Stimulated activated naive CD4-positive, alpha-beta T cell (primary cell): ENCODE measurements around the gene TUT7.
A peak's percentile ranks its signal among the peaks of the same experiment; 100 is the strongest.
"Not testable (repeated sequence)": the region's sequence is repeated elsewhere in the genome, so short reads cannot be mapped to it uniquely, and the experiment has no call there.

Experiments
- DNase-seq, 6 experiments: peaks; one replicate each; lab custom pipeline; 2025; lab: John Stamatoyannopoulos, UW

Gene TUT7

GRCh38 chr9:86354011-86354817 lies at the start of gene TUT7:
Gene TUT7, minus strand, starts transcription at chr9:86354410. Its CDS starts 1,211 bp downstream, at chr9:86353199.
- peak; percentile 86 to 95 (median 90) for DNase-seq

DNA sequence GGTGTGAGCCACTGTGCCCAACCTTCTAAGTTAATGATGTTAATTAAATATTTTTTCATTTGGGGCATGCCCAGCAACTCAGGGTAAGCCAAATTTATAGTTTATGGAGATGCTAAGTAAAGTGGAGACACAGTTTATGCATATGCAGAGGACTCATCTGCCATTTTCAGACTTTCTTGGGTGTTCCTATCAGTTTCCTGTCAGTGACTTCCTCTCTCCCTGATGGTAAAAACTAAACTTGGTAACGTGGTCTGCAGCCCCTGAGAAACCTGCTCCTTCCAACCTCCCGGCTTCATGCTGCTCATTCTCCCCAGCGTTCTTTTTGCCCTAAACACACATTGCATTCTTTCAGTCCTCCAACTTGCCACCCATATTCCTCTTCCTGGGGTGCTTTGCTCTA lies 48.4 kb upstream of the TUT7 start:
- DNase-seq, result no peak

DNA sequence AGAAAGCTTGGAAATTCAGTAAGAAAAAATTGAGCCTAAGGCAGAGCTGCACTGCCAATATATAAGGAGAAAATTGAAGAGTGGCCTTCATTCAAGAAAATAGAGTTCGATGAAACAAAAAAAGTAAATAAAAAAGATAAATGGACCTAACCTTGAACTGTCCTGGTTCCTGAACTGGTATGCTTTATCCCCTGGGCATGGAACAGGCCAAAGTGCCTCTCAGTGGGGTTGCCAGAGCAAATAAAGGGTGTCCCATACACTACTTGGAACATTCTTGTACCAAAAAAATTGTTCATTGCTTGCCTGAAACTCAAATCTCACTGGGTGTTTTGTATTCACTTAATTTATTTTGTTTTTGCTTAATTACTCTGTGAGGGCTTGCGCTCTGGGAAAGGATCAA lies 42.2 kb upstream of the TUT7 start:
- no peak for DNase-seq

DNA sequence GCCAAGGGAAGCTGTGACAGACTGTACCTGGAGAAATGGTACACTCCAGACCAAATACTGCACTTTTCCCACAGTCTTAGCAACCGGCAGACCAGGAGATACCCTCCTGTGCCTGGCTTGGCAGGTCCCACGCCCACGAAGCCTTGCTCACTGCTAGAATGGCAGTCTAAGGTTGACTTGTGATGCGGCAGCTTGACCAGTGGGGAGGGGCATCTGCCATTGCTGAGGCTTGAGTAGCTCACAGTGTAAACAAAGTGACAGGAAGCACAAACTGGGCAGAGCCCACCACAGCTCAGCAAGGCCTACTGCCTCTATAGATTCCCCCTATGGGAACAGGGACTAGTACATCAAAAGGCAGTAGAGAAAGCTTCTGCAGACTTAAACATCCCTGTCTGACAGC lies 36.0 kb upstream of the TUT7 start:
- not testable (repeated sequence) for DNase-seq

GRCh38 chr9:86389628-86390027 lies 35.4 kb upstream of the TUT7 start:
- no peak for DNase-seq

GRCh38 chr9:86387376-86387775 lies 33.2 kb upstream of the TUT7 start:
- no peak for DNase-seq

GRCh38 chr9:86383000-86383399 lies 28.8 kb upstream of the TUT7 start:
- DNase-seq, result not testable (repeated sequence)

DNA sequence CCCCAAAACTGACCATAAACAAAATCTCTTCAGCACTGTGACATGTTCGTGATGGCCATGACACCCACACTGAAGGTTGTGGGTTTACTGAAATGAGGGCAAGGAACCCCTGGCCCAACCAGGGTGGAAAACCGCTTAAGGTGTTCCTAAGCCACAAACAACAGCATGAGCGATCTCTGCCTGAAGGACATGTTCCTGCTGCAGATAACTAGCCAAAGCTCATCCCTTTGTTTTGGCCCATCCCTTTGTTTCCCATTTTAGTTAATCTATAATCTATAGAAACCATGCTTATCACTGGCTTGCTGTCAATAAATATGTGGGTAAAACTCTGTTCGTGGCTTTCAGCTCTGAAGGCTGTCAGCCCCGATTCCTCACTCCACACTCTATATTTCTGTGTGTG lies 21.8 kb upstream of the TUT7 start:
- DNase-seq, result no peak

GRCh38 chr9:86369810-86370209 lies 15.6 kb upstream of the TUT7 start:
- DNase-seq, result no peak

DNA sequence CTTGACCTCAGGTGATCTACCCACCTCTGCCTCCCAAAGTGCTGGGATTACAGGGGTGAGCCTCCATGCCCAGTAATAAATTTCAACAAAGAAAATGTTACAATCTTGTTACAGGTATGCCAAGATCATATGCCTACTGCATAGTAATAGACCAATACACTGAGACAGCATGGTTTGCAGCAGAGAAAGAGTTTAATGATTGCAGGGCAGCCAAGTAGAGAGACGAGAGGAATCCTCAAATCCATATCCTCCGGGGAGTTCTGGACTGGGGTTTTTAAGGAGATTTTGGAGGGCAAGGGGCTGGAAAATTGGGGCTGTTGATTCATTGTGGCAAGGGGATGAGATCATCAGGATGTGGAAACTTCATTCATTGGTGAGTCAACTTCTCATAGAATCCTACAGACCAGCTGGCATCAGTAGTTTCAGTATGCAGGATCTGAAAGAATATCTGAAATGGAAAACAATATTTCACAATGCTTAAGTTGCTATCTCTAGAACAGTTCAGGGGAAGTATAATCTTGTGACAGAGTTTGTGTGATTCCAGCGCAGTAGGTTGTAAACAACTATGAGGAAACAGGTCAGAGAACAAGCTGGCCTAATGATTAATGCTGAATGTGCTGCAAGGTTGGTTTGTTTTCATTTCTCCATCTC lies 14.8 kb upstream of the TUT7 start:
- DNase-seq, result no peak

- no peak for DNase-seq
Observed at GRCh38 chr9:86361176-86361575, 7.0 kb upstream of the TUT7 start.

GRCh38 chr9:86359151-86359879 lies 5.1 kb upstream of the TUT7 start:
- DNase-seq, result no peak

- DNase-seq, result no peak
Observed at GRCh38 chr9:86356871-86357866, 3.0 kb upstream of the TUT7 start.

DNA sequence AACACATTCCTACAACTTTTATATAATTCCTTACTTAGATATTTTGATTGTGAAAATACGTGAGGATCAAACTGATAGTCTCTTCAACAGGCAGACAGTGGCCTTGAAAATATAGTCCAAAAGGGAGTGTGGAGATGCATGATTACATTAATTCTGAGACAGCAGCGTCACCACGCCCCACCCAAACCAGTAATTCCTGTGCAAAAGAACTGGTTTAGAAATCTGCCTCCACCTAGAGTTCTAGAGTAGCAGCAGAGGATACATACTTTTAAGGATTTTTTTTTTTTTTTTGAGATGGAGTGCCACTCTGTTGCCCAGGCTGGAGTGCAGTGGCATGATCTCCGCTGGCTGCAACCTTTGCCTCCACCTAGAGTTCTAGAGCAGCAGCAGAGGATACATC lies 1.6 kb upstream of the TUT7 start:
- no peak for DNase-seq

DNA sequence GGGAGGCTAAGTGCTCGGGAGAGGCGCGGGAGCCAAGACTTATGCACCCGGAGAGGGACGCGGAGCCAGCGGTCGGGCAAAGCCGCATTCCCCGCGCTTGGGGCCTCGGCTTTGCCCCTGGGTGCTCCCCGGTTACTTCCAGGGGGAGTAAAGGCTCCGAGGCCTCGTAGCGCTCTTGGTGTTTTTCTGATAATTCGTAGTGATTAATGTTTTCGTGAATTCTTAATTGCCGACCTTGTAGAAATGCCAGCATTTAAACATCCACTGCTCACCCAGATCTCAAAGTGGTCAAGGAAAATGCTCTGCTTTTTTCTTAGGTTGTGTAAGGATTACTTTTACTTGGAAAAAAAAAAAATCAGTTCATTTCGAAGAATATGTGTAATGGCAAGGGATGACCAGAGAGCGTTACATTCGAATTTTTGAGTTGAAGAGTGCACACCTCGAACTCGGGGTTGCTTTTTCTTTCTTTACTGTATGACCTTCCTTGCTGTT lies 654 bp upstream of the TUT7 start:
- DNase-seq, result peak in 1 of 6 experiments; percentile 49

DNA sequence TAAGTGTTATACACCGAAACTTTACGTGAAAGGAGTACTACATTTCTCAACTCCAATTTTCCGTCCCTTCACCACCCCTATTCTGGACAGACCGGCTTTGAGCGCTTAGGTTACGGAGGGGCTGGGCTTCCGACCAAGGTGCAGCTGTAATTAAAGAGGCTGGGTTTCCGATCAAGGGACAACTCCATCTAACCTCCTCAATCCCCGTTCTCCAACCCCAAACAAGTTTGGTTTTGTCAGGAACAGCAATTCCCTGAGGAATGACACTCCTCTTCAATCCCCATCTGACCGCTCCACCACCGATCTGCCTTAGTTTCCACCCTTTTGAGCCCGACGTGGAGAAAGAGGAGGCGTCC lies 577 bp downstream of the TUT7 start:
- peak in 2 of 6 experiments; percentile 13 to 39 for DNase-seq

DNA sequence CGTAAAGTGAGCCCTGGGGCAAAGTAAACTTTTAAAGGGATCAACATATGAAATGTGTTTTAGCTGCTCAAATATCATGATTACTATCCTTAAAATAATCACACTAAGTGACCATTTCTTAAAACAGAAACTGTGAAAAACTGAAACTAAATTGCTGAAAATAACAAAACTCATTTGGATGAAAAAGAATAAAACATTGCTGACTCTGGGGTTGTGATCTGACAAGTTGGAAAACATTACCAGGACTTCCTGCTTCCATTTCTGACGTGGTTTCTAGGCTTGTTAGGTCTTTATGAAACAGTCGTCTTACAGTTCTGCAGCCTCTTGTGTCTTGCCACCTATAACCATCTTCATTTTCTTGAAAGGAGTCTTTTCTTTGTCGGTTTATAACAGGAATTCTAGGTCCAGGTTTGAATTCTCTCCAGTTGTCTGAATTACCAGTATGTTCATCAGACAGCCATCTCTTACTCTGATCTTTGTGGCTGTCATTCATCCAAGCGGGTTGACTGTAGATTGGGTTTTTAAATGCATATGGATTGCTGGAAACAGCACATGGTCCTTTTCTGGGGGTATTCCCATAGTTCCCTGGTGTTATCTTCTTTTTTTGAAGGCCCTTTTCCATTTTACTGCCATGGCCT lies 1.7 kb downstream of the TUT7 start:
- peak in 3 of 6 experiments; percentile 24 to 53 (median 33) for DNase-seq

GRCh38 chr9:86351880-86352279 lies 2.3 kb downstream of the TUT7 start:
- no peak for DNase-seq

DNA sequence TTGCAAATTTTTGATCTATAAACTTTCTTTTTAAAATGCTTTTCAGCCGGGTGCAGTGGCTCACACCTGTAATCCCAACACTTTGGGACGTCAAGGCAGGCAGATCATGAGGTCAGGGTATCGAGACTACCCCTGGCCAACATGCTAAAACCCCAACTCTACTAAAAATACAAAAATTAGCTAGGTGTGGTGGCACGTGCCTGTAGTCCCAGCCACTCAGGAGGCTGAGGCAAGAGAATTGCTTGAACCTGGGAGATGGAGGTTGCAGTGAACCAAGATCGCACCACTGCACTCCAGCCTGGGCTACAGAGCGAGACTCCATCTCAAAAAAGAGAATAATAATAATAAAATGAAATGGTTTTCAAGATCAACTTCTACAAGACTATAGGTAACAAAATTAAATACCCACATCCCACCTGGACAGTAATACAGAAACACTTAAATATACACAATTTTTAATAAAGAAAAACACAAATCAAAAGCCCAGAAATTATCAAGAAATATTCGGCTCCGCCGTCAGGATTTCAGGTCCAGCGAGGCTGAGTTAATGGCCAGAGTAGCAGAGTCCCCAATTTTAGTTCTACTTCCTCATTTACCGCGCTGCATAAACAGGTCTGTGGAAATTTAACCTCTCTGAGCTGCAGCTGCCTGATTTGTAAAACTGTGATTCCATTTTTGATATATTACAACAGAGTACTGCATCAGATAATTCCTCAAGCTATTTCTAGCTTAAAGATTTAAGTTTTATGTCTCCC lies 4.0 kb downstream of the TUT7 start:
- no peak for DNase-seq

DNA sequence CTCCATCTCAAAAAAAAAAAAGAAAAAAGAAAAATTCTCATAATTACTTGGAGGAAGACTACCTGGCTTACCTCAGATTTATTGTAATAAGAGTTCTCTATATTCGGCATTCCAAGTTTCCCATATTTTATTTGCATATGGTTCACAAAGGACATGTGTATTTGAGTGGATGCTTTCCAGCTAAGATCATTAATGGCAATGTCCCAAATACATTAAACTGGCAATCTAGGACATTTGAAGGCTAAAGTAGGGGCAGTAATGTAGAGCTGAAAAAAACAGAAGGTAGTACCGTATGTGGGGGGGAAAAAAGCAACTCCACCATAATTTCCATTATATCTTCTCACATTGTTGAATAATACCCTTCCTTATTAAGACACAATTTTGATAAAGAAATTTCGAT lies 4.9 kb downstream of the TUT7 start:
- DNase-seq, result no peak
